ENCODE measurements around the gene STPG2. TPM values are rescaled to one million over a fixed set of nuclear protein-coding genes. Genes with fewer than 3 reads are reported as not detected.
"Not testable (repeated sequence)": the region's sequence is repeated elsewhere in the genome, so short reads cannot be mapped to it uniquely, and the experiment has no call there.

STPG2 gene
- polyA plus RNA-seq, 3 donors from 2014 or later: not detected

DNA sequence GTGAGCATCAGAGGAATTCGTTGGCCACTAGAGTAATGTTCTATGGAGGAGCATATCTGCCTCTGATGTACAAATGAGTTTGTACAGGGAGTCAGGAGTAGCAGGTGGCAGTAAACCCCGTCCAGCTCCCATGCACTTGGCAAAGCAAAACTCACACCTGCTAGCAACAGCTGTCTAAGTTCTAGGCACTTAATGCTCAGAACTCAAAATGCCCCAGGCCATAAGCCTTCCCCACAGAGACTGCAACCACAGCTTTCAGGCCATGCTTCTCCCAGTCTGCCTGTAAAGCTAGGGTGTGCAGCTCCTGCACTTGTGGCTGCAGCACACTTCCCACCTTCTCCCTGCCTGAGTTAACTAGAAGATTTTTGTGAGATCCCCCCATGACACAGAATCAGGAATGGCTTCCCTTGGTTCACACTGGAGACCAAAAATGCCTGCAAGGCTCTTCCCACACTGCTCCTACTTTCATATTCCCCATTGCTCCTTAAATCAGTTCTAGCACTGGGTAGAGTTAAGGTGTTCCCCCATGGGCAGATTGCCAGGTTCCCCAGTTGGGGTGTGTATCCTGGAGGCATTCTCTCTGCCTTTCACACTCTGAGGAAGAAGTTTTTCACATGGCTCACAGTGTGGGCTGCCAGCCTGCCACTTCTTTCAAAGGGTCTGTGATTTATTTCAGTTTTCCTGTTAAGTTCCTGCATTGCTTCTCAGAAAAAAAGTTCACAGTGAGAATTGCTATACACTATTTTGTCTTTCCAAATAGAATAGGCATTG lies 189.9 kb downstream of the STPG2 start:
- H3K4me1 Mint-ChIP-seq: no peaks in the 10 kb centered on the region
- no peak overlapping the region for H3K27ac Mint-ChIP-seq
- H3K36me3 Mint-ChIP-seq: no peaks in the 10 kb centered on the region
- peaks cover 13 to 49% (median 24%) of the 10 kb centered on the region in 6 donors for H3K9me3 Mint-ChIP-seq
- no peaks in the 10 kb centered on the region for H3K27me3 Mint-ChIP-seq (ENCODE audit: low read depth in 3 of 3)
- no peak overlapping the region for H3K4me3 Mint-ChIP-seq
- DNase-seq: no peak

GRCh38 chr4:97952763-97953162 lies 190.5 kb downstream of the STPG2 start:
- no peaks in the 10 kb centered on the region for H3K36me3 Mint-ChIP-seq
- no peak for DNase-seq
- peaks cover 17 to 49% (median 27%) of the 10 kb centered on the region in 6 donors for H3K9me3 Mint-ChIP-seq
- H3K4me1 Mint-ChIP-seq: no peaks in the 10 kb centered on the region
- H3K27me3 Mint-ChIP-seq (ENCODE audit: low read depth in 3 of 3): no peaks in the 10 kb centered on the region
- H3K27ac Mint-ChIP-seq: no peak overlapping the region
- no peak overlapping the region for H3K4me3 Mint-ChIP-seq

GRCh38 chr4:97950836-97951235 lies 192.4 kb downstream of the STPG2 start:
- DNase-seq: no peak
- H3K4me3 Mint-ChIP-seq: no peak overlapping the region
- no peak overlapping the region for H3K27ac Mint-ChIP-seq
- peaks cover 19 to 38% (median 26%) of the 10 kb centered on the region in 6 donors for H3K9me3 Mint-ChIP-seq
- H3K27me3 Mint-ChIP-seq (ENCODE audit: low read depth in 3 of 3): no peaks in the 10 kb centered on the region
- H3K36me3 Mint-ChIP-seq: no peaks in the 10 kb centered on the region
- H3K4me1 Mint-ChIP-seq: no peaks in the 10 kb centered on the region

- DNase-seq: no peak
- H3K4me3 Mint-ChIP-seq: no peak overlapping the region
- H3K9me3 Mint-ChIP-seq: peaks cover 13 to 29% (median 20%) of the 10 kb centered on the region in 6 donors
- H3K27ac Mint-ChIP-seq: no peak overlapping the region
- peaks cover 0 to 4% (median 0%) of the 10 kb centered on the region in 3 donors for H3K36me3 Mint-ChIP-seq
- H3K27me3 Mint-ChIP-seq (ENCODE audit: low read depth in 3 of 3): no peaks in the 10 kb centered on the region
- no peaks in the 10 kb centered on the region for H3K4me1 Mint-ChIP-seq
Measured at GRCh38 chr4:97942951-97943350, 200.3 kb downstream of the STPG2 start.

DNA sequence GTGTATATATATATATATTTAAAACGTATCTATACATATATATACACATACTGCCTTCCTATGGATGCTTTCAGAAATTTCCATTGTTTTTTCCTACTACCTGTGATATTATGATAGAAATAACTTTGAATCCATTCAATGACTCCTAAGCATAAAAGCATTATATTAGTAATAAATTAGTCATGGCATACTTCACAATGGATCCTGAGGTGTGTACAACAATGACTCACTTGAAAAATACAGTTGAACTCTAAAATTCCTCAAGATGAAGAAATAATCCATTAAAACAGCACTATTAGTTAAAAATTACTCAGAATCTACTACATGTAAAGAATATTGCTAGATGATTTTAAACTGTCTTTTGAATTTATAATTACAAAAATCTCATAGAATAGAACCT lies 201.1 kb downstream of the STPG2 start:
- no peak for DNase-seq
- no peaks in the 10 kb centered on the region for H3K27me3 Mint-ChIP-seq (ENCODE audit: low read depth in 3 of 3)
- H3K4me3 Mint-ChIP-seq: no peak overlapping the region
- H3K4me1 Mint-ChIP-seq: no peaks in the 10 kb centered on the region
- peaks cover 0 to 4% (median 0%) of the 10 kb centered on the region in 3 donors for H3K36me3 Mint-ChIP-seq
- peaks cover 16 to 35% (median 21%) of the 10 kb centered on the region in 6 donors for H3K9me3 Mint-ChIP-seq
- H3K27ac Mint-ChIP-seq: no peak overlapping the region

DNA sequence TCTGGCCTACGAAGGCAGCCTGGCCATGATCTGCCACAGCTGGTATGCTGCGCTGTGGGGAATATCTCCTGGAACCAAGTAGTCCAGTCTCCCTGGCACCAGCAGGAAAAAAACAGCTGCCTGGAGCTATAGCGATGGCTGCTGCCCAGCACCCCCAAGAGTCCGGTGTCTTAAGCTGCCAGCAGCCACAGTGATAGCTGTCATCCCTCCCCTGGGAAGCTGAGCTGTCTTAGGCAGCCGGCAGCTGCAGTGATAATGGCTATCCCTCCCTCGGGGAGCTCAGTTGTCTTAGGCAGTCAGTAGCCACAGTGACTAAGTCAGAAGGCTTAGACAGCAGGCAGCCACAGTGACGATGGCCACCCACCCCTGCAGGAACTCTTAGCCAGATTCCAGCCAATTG lies 205.1 kb downstream of the STPG2 start:
- DNase-seq: no peak
- Mint-ChIP-seq H3K27me3 (ENCODE audit: low read depth in 3 of 3) (no peaks in the 10 kb centered on the region), H3K4me3 (no peak overlapping the region), H3K4me1 (no peaks in the 10 kb centered on the region), H3K9me3 (peaks cover 25 to 69% (median 45%) of the 10 kb centered on the region in 6 donors), H3K27ac (no peak overlapping the region), H3K36me3 (peaks cover 0 to 4% (median 0%) of the 10 kb centered on the region in 3 donors)

DNA sequence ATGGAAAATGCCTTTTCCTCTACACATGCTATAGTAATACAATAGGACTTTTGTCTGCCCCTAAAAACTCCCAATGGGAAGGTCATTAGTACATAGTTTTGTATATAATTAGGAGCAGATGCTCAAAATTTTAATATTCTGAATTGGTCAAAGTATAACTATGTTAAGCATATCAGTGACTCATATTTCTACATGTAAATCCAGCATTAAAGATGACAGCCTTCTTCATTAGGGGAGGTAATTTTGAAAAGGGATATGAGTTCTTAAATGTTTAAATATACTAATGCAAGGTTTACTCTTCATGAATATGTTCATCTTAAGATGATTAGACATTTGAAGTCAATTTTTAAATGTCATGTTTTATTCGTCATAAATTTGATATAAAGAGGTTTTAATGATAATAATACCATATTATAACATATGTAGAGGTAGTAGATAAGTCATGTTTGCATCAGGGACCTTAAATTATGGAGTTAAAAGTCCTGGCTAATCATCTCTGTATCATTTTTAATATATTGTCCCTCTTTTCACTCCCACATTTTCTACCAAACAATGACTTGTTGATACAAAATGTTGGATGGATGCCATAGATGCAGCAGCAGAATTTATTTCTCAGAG lies 218.8 kb downstream of the STPG2 start:
- Mint-ChIP-seq H3K4me3 (no peak overlapping the region), H3K9me3 (peaks cover 0 to 16% (median 9%) of the 10 kb centered on the region in 6 donors), H3K36me3 (no peaks in the 10 kb centered on the region), H3K27ac (no peak overlapping the region), H3K27me3 (ENCODE audit: low read depth in 3 of 3) (peaks cover 0 to 2% (median 0%) of the 10 kb centered on the region in 3 donors), H3K4me1 (no peaks in the 10 kb centered on the region)
- DNase-seq: no peak

DNA sequence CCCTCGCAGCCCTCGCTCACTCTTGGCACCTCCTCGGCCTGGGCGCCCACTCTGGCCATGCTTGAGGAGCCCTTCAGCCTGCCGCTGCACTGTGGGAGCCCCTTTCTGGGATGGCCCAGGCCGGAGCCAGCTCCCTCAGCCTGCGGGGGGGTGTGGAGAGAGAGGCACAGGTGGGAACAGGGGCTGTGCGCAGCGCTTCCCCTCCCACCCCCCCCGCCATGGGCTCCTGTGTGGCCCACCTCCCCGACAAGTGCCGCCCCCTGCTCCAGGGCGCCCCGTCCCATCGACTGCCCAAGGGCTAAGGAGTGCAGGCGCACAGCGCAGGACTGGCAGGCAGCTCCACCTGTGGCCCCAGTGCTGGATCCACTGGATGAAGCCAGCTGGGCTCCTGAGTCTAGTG lies 220.2 kb downstream of the STPG2 start:
- H3K9me3 Mint-ChIP-seq: peaks cover under 1 to 13% (median 6%) of the 10 kb centered on the region in 6 donors

DNA sequence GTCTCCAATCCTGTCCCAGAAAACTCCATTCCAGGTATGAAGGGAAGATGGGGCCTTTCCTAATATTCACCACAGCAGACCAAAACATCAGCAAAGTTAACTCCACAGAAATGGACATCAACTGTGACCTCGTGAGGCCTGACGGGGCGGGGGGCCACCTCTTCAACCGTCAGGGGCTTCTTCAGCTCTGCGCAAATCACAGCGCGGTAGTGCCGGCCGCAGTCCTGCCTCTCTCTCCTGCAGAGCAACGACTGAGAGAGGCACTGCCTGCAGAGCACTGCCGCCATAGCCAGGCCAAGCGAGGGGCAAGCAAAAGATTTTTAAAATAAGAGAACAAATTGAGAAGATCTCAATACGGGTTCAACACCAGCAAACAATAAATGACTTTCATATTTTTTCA lies 226.2 kb downstream of the STPG2 start:
- DNase-seq: no peak
- no peaks in the 10 kb centered on the region for H3K36me3 Mint-ChIP-seq
- peaks cover 0 to 4% (median 1%) of the 10 kb centered on the region in 3 donors for H3K27me3 Mint-ChIP-seq (ENCODE audit: low read depth in 3 of 3)
- H3K4me3 Mint-ChIP-seq: no peak overlapping the region
- peaks cover 6 to 32% (median 12%) of the 10 kb centered on the region in 6 donors for H3K9me3 Mint-ChIP-seq
- no peaks in the 10 kb centered on the region for H3K4me1 Mint-ChIP-seq
- no peak overlapping the region for H3K27ac Mint-ChIP-seq

More for the DNA sequence above, 220.2 kb downstream of the STPG2 start:
- H3K27ac Mint-ChIP-seq: no peak overlapping the region
- no peak overlapping the region for H3K4me3 Mint-ChIP-seq
- DNase-seq: no peak
- no peaks in the 10 kb centered on the region for H3K4me1 Mint-ChIP-seq
- no peaks in the 10 kb centered on the region for H3K36me3 Mint-ChIP-seq
- peaks cover 0 to 2% (median 0%) of the 10 kb centered on the region in 3 donors for H3K27me3 Mint-ChIP-seq (ENCODE audit: low read depth in 3 of 3)

- Mint-ChIP-seq H3K27ac (no peak overlapping the region), H3K27me3 (ENCODE audit: low read depth in 3 of 3) (peaks cover 0 to 4% (median 1%) of the 10 kb centered on the region in 3 donors), H3K9me3 (peaks cover 4 to 44% (median 12%) of the 10 kb centered on the region in 6 donors), H3K4me1 (no peaks in the 10 kb centered on the region), H3K4me3 (no peak overlapping the region), H3K36me3 (no peaks in the 10 kb centered on the region)
- DNase-seq: no peak
Measured at GRCh38 chr4:97912156-97912555, 231.1 kb downstream of the STPG2 start.

DNA sequence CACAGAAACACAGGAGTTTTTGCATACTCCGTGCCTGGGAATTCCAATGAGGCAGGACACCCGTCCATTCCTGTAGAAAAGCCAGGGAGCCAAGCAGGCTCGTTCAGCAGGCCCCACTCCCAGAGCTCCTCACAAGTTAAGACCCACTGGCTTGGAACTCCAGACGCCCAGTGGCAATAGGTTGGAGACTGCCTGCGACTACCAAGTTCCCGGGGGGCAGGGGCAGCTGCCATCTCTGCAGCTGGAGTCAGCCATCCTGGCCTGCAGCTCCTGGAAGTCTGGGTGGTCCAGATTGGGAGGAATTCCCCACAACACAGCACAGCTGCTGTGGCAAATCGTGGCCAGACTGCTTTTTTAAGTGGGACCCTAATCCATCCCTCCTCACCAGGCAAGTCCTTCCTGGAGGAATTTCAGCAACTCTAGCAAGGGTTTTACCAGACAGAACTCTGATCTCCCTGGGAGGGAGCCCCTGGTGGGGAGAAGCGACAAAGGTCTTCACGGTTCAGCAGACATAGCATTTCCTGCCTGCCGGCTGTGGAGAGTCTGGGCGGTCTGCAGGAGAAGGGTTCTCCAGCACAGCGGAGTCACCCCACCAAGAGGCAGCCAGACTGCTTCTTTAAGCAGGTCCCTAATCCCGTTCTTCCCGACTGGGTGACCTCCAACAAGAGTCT lies 231.9 kb downstream of the STPG2 start:
- H3K36me3 Mint-ChIP-seq: no peaks in the 10 kb centered on the region
- H3K27me3 Mint-ChIP-seq (ENCODE audit: low read depth in 3 of 3): peaks cover 0 to 4% (median 1%) of the 10 kb centered on the region in 3 donors
- peaks cover 5 to 36% (median 10%) of the 10 kb centered on the region in 6 donors for H3K9me3 Mint-ChIP-seq
- no peak overlapping the region for H3K27ac Mint-ChIP-seq
- H3K4me3 Mint-ChIP-seq: no peak overlapping the region
- no peak for DNase-seq
- no peaks in the 10 kb centered on the region for H3K4me1 Mint-ChIP-seq

GRCh38 chr4:97910005-97910404 lies 233.3 kb downstream of the STPG2 start:
- Mint-ChIP-seq H3K36me3 (no peaks in the 10 kb centered on the region), H3K27me3 (ENCODE audit: low read depth in 3 of 3) (peaks cover 0 to 4% (median 0%) of the 10 kb centered on the region in 3 donors), H3K4me3 (no peak overlapping the region), H3K4me1 (no peaks in the 10 kb centered on the region), H3K9me3 (peaks cover 4 to 32% (median 13%) of the 10 kb centered on the region in 6 donors), H3K27ac (no peak overlapping the region)
- DNase-seq: no peak

GRCh38 chr4:97903436-97904189 lies 239.7 kb downstream of the STPG2 start:
- H3K27ac Mint-ChIP-seq; H3K4me1 Mint-ChIP-seq; H3K36me3 Mint-ChIP-seq; H3K4me3 Mint-ChIP-seq; H3K27me3 Mint-ChIP-seq (ENCODE audit: low read depth in 3 of 3); DNase-seq: not testable (repeated sequence)
- peaks cover 14 to 53% (median 31%) of the 10 kb centered on the region in 6 donors for H3K9me3 Mint-ChIP-seq

Data from immature natural killer cell (primary cell).